GM18502 (cell line): Measurements from ENCODE around the gene FANCI.
A peak's percentile ranks its signal among the peaks of the same experiment; 100 is the strongest.

Experiments
- ATAC-seq: cut with Tn5 transposase; IDR thresholded peaks from one replicate; pipeline ENCODE4 v1.9.1; 2021; ENCODE audit warnings: mild to moderate bottlenecking; ENCODE audit not compliant: unreplicated experiment, poor library complexity

FANCI gene

DNA sequence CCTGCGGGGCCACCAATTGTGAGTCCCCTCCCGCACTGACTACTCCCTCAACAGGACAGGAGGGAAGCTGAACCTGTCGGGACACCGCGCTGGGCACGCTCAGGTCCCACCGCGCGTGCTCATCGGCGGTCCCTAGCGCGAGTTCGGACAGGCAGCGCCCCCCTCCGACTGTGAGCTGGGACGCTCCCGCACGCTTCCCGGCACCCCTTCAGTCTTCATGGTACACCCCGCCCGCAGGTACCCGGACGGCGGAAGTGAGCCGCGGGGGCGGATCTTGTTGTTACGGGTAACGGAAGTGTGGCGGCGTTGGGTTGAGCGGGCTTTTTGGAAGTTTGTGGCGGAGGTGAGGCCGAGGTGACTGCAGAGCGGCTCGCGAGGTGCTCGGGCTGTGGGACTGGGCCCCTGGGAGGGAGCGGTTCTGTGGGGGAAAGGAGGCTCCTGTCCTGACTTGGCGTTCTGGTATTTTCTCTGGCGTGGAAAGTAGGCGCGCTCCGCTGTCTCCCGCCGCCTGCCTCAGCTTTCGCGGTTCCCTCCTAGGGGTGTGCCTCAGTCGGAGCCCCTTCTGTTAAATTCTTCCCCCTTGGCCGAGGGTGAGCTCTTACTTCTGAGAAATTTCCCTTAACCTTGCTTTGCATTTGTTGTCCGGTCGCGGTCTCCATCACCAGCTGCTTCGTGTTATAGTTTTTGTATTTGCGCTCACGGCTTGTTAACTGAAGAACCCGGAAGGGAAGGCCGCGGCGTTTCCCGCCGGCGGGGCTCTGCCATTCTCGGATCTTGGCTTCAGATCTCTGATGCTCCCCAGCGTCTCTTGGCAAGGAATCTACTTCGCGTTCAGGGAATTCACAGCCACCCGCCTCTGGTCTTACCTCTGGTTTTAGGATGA lies at the start of gene FANCI:
FANCI (plus strand) TSS at position 289 of the 883 bp plus-strand sequence. CDS start 3,669 bp downstream, outside the sequence.
- peak; percentile 96 for ATAC-seq

- ATAC-seq: no peak
Observed at GRCh38 chr15:89194608-89195007, 49.2 kb upstream of the FANCI start.

GRCh38 chr15:89195836-89196235 lies 47.9 kb upstream of the FANCI start:
- no peak for ATAC-seq

- ATAC-seq: no peak
Observed at GRCh38 chr15:89196241-89196640, 47.5 kb upstream of the FANCI start.

DNA sequence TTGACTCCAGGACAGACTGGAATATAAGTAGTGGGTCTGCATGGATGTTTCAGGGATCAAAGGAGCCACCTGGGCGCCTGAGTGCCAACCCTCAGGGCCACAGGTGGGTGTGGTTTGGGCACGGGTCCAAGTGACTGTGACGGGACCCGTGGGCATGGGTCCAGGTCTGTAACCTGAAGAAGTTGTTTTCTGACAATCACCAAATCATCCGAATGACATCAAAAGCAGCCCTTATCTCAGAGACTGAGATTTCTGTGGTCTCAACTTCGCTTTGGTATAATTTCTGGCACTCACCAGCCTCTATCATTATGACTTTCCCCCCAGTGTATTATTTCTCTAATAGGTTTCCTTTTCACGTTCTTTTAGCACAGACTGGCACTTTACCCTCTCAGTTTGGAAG lies 46.8 kb upstream of the FANCI start:
- ATAC-seq: no peak

DNA sequence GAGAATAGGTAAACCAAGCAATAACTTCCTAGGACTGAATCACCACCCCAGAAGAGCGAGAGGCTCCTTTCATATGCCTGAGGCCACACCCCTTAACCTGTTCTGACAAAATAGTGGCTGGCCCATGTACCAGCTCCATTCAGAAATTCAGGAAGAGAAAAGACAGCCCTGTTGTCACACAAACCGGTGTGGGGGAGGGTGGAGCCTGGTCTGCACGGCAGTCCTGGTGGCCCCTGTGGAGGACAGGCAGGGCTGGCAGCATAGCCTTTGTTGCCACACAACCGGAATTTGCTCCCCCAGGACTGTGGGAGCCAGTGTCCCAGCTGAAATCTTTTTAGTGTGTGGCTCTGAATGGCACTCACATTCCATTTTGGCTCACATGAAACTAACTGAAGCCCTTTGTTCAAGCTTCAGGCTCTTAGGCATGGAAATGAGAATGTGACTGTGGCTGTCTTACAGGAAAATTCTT lies 46.2 kb upstream of the FANCI start:
- no peak for ATAC-seq

GRCh38 chr15:89198196-89198595 lies 45.6 kb upstream of the FANCI start:
- no peak for ATAC-seq

DNA sequence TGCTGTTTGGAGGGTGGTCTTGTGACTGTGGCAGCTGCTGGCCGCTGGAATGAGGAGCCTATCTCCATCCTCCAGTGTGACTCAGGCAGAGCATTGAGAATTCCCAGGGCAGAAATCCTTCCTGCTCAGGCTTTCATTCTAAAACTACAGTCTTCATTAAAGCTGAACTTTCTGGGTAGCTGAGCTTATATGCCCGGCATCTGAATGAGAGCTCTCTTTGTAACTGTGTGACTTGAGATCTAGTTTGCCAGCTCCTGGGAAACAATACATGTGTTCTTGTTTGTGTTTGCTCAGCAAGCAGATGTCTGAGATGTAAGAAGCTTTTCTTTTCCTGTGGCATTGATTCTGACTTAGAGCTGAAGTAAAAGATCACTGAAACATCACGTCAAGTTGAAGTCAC lies 44.8 kb upstream of the FANCI start:
- no peak for ATAC-seq

DNA sequence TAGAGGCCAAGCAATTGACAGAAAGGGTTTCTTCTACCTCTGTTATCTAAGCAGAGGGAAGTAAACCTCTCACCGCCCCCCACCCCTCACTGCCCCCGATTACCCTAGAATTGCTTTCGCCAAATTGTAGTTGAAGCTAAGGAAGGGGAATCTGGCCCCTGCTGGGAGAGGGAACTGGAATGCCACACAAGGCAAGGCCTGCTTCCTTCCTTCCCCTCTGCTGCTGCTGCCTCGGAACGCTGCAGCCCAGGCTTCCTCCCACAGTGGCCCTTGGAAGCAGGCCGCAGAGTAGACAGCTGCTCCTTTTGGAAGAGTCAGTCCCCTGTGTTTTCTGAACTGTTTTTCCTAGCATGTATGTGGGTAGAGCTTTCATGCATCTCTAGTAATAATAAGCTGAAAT lies 44.0 kb upstream of the FANCI start:
- ATAC-seq: no peak

- no peak for ATAC-seq
Observed at GRCh38 chr15:89200182-89200581, 43.6 kb upstream of the FANCI start.

- ATAC-seq: no peak
Observed at GRCh38 chr15:89201465-89202005, 42.2 kb upstream of the FANCI start.

DNA sequence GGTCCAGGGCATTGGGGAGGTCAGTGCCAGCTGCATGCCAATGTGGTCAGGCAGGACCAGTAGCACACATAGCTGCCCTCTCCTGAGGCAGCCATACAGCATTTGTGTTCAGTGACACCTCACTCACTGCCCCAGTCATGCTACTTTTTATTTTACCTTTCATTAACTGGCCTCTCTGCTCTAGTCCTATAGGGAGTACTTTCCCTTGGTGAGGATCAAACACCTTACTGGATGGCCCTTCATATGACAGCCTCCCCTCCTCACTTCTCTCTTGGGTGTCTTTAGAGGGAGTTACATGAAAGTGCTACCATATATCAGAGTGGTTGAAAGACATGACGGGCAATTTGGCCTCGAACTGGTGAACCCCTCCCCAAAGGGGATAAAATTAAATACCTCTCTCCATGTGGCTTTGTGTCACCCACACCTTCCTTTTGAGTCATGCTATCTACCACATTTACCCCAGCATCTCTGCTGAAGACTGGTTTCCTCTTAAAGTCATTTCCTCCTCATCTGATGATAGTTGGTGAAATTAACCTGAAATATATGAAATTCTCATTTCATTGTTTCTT lies 40.0 kb upstream of the FANCI start:
- no peak for ATAC-seq

GRCh38 chr15:89205991-89206585 lies 37.7 kb upstream of the FANCI start:
- no peak for ATAC-seq

DNA sequence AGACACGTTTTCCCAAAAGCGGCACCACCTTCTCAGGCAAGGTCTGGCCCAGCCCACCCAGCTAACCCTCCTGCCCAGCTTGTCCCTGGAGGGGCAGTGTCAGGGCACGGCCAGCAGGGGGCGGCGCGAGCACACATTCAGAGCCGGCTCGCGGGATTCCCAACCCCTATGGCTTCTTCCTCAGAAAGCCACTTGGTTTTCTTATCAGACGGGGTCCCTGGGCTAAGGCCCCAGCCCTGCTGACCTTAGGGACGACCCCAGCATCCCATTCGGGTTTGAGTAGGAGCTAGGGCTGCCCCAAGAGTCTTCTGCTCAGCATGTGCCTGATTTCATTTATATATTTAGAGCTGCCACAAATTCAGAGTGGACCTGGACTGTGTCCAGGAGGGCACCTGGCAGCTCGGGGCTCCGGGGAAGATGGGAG lies 36.9 kb upstream of the FANCI start:
- peak; percentile 92 for ATAC-seq

- ATAC-seq: no peak
Observed at GRCh38 chr15:89208256-89208655, 35.5 kb upstream of the FANCI start.

GRCh38 chr15:89209057-89209456 lies 34.7 kb upstream of the FANCI start:
- no peak for ATAC-seq

GRCh38 chr15:89211678-89212170 lies 32.1 kb upstream of the FANCI start:
- no peak for ATAC-seq

GRCh38 chr15:89215627-89216026 lies 28.2 kb upstream of the FANCI start:
- no peak for ATAC-seq

- no peak for ATAC-seq
Observed at GRCh38 chr15:89217031-89217430, 26.7 kb upstream of the FANCI start.

GRCh38 chr15:89217686-89218376 lies 25.9 kb upstream of the FANCI start:
- no peak for ATAC-seq
